ENCODE results near the gene SALL3.

- TF ChIP-seq CTCF (IDR thresholded peaks at IDR 0.05) (no peak), POLR2A (IDR thresholded peaks at IDR 0.05) (no peak)
These were observed 30.9 kb upstream of the SALL3 start for GRCh38 chr18:78948707-78949106.
